GM19328 (cell line): ENCODE results near the gene EFNA3.

Experiments
- ATAC-seq: cut with Tn5 transposase; IDR thresholded peaks from one replicate; pipeline ENCODE4 v1.9.1; 2021; ENCODE audit warnings: mild to moderate bottlenecking, moderate library complexity; ENCODE audit not compliant: unreplicated experiment

Gene EFNA3

GRCh38 chr1:155066777-155067176, 11.9 kb upstream of the EFNA3 start:
- ATAC-seq, result no peak

GRCh38 chr1:155068599-155068998, 10.0 kb upstream of the EFNA3 start:
- no peak for ATAC-seq

- ATAC-seq, result no peak
These were observed 9.0 kb upstream of the EFNA3 start for GRCh38 chr1:155069551-155070157.

- ATAC-seq, result no peak
These were observed 8.4 kb upstream of the EFNA3 start for GRCh38 chr1:155070158-155070621.

- ATAC-seq, result no peak
These were observed 7.7 kb upstream of the EFNA3 start for GRCh38 chr1:155070721-155071569.

- no peak for ATAC-seq
These were observed 6.9 kb upstream of the EFNA3 start for GRCh38 chr1:155071701-155072100.

GRCh38 chr1:155072531-155073289, 5.9 kb upstream of the EFNA3 start:
- ATAC-seq, result no peak

GRCh38 chr1:155073377-155074242, 5.0 kb upstream of the EFNA3 start:
- ATAC-seq, result no peak

GRCh38 chr1:155075535-155075934, 3.1 kb upstream of the EFNA3 start:
- no peak for ATAC-seq

- ATAC-seq, result no peak
These were observed 2.3 kb upstream of the EFNA3 start for GRCh38 chr1:155076371-155076770.

GRCh38 chr1:155077346-155077745, 1.3 kb upstream of the EFNA3 start:
- no peak for ATAC-seq

GRCh38 chr1:155077758-155078445, 735 bp upstream of the EFNA3 start:
- no peak for ATAC-seq

GRCh38 chr1:155079210-155079486, 511 bp downstream of the EFNA3 start:
- ATAC-seq, result no peak

GRCh38 chr1:155079487-155080311, 1.1 kb downstream of the EFNA3 start:
- ATAC-seq, result no peak

GRCh38 chr1:155080312-155081228, 1.9 kb downstream of the EFNA3 start:
- no peak for ATAC-seq

- no peak for ATAC-seq
These were observed 3.0 kb downstream of the EFNA3 start for GRCh38 chr1:155081472-155082300.

- no peak for ATAC-seq
These were observed 3.8 kb downstream of the EFNA3 start for GRCh38 chr1:155082301-155083051.
